Stimulated activated CD4-positive, alpha-beta T cell treated with anti-CD3 and anti-CD28 coated beads, Interleukin-1b, Interleukin-23, amount 100 ng/mL, for 24 hours (primary cell): Measurements from ENCODE around the gene TFDP1.
"Not testable (repeated sequence)": the region's sequence is repeated elsewhere in the genome, so short reads cannot be mapped to it uniquely, and the experiment has no call there.

Source experiments
- DNase-seq, 4 experiments: peaks; one replicate each; pipeline ENCODE4 v3.0.0-alpha.2; 2020; ENCODE audit warnings: low read depth in 4 of 4, low spot score in 1 of 4

Gene TFDP1

DNA sequence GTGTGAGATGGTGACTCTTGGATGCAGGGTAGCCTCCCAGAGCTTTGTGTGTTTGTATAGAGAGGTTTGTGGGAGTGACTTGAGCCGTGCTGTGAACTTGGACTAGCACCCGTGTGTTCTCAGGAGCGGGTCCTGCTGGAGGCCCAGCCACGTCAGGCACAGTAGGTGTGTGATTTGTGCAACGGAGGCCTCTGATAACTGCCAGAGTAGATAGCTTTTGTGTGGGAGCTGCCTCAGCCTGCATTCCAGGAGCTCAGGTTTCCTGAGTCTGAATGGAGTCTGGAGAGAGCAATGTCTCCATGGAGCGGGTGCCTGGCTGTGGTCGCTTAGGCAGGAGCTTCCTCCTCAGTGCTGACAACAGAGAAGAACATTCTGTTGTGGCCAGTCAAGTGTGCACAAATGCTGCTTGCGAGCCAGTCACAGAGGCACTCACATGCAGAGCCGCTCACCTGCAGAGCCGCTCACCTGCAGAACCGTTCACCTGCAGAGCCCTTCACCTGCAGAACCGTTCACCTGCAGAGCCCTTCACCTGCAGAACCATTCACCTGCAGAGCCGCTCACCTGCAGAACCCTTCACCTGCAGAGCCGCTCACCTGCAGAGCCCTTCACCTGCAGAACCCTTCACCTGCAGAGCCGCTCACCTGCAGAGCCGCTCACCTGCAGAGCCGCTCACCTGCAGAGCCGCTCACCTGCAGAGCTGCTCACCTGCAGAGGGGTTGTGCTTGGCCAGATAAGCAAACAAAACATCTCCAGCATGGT is 32.6 kb downstream of the TFDP1 start:
- DNase-seq, result no peak

DNA sequence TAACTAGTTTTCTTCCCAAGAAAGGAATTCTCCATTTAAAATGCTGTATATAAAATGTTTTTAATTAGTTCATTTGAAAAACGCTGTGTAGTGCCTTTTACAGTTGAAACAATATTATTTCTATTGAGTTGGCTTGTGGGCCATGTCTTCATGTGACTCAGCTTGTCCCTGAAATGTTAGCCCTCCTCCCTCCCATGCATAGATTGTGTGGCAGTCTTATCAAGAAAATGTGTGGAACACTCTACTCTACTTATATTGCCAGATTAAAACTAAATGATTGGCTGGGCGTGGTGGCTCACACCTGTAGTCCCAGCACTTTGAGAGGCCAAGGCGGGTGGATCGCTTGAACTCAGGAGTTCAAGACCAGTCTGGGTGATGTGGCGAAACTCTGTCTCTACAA is 33.4 kb downstream of the TFDP1 start:
- no peak for DNase-seq

DNA sequence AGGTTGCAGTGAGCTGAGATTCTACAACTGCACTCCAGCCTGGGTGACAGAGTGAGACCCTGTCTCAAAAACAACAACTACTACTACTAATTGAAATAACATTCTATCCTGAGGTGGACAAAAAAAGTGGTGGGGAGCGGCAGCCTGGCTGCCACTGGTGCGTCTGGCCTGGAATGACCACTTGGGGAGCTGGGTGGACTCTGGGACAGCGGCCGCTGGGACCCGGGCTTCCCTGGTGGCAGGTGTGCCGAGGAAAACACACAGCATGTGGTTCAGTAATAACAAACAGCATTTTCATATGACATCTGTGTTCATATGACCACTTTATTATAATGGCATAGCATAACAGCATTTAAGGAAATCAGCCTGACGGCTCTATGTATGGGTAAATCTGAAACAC is 33.9 kb downstream of the TFDP1 start:
- no peak for DNase-seq

DNA sequence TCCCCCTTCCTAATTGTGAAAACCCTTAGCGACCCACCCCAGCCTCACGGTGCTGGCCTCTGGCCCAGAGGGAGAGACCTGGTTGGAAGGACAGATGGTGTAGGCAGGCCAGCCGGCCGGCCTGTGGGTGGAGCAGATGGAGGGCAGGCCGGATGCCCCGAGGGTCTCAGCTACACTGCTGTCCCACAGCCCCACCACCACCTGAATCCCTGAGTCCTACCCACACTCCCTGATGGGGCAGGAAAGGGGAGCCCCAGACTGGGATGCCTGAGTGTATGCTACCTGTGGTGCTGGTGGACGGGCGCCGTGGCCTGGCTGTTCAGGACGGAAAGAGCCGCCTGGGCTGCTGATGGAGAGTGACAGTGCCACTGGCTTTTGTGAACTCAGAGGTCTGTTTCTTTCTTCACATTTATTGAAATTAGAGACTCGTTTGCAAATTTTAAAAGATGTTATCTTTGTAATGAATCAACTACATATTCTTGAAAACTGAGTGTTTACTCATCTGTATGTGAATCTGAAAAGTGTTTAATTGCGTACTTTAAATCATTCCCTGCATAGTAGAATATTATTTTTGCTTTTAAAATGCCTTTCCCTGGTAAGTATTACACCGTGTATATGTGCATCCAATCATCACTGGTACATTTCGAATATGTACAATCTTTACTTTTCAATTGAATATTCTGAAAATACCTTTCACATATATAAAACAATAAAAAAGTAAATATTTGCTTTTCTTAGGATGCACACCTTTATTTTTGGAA is 35.7 kb downstream of the TFDP1 start:
- no peak for DNase-seq

DNA sequence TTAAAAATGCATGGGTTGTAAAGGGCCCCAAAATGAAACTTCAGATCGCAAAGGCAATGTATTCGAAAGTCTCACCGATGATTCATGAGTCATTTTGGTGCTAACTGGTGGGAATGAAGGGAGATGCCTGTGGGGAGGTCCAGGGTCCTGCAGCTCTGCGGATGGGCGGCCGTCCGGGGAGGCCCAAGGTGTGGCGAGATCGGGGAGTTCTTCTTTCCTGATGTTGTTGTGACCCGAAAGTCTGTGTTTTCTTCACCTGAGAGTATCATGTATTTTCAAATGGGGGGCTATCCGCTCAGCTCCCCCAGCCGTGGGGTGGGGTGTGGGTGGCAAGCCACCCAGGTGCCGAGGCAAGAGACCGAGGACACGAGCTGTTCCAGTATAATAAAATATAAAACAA is 36.5 kb downstream of the TFDP1 start:
- no peak for DNase-seq

DNA sequence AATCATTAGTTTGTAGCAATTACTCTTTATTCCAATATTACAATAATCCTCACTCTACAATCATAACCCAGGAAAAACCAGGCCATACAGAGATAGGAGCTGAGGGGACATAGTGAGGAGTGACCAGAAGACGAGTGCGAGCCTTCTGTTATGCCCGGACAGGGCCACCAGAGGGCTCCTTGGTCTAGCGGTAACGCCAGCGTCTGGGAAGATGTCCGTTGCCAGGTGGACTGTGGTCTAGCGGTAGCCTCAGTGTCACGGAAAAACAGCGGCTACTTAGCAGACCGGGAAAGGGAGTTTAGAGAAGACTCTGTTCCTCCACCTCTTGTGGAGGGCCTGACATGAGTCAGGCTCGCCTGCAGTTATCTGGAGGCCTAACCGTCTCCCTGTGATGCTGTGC is 36.9 kb downstream of the TFDP1 start:
- not testable (repeated sequence) for DNase-seq

DNA sequence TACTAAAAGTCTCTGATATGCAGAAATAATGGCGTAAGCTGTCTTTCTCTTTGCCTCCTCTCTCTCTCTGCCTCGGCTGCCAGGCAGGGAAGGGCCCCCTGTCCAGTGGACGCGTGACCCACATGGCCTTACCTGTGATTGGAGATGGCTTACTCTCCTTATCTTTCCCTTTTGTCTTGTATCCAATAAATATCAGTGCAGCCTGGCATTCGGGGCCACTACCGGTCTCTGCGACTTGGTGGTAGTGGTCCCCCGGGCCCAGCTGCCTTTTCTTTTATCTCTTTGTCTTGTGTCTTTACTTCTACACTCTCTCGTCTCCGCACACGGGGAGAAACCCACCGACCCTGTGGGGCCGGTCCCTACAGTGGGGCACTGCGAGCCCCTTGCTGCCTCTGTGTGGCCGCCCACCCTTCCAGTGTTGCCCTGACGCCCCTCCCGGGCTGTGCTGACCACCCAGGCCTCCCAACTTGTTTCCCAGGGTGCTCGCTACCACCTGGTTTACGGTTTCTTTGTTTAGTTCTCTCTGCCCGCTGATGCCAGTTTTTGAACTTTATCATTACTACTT is 37.5 kb downstream of the TFDP1 start:
- not testable (repeated sequence) for DNase-seq

DNA sequence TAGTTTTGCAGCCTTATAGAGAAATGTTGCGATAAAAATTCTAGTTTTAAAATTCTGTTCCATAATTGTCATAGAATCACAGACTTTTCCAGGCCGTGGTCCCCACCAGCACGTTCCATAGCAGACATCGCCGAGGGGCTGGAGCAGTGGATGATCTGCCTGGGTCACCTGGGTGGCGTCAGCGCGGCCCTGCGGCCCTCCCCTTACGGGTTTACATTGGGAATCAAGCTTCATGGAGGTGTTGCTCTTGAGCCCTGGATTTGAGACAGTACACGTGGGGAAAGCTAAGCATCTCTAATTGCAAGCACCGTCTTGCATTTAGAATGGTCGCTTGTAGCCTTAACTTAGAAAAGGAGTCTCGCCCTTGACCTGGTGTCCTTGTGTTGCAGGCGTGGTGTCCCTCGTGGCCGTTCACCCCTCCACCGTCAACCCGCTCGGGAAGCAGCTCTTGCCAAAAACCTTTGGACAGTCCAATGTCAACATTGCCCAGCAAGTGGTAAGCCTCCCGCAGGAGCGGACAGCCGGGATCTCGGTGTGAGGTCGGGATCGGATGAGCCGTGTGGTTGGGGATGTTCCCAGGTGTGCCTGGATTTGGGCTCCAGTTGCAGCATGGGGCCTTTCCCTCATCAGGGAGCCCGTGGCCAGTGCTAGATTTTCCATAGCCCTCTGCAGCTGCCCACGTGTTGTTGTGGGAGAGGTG is 38.4 kb downstream of the TFDP1 start:
- DNase-seq, result no peak

DNA sequence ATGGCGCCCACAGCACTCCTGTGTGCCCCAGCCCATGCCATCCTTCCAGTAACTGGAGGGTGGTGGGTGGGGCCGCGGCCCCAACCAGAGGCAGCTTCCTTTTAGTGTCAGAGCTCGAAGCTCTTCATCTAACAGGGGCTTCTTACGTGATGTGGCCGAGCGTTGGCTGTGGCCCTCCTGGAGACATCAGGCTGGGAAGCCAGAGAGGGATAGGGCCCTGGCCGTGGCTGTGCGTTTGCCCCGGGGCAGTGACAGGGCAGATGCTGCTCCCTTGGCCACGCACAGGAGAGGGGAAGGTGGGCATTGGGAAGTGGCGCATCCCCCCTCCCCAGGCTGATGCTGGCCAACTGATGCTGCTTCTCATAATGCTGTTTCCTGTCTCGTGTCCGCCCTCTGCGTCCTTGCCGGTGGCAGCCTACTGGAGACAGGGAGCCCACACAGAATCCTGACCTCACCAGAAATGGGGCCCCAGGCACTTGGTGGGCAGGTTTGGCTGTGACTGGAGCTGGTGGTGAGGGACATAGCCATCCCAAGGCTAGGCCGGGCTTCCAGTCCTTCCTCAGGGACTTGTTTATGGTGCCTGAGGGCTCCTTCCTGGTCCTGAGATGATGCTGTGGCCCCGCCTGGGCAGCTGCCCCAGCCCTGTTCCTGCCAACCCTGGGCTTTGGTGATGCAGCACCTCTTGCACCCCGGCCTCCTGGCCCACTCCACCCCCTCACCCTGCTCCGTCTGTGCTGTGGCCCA is 39.1 kb downstream of the TFDP1 start:
- no peak for DNase-seq

DNA sequence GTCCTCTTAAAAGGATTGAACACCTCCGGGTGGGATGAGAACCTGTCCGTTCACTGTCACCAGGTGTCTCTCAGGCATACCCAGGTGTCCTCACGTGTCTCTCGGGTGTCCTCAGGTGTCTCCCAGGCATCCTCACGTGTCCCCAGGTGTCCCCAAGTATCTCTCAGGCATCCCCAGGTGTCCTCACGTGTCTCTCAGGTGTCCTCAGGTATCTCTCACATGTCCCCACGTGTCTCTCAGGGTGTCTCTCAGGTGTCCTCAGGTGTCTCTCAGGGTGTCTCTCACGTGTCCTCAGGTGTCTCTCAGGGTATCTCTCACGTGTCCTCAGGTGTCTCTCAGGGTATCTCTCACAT is 39.7 kb downstream of the TFDP1 start:
- DNase-seq, result no peak

DNA sequence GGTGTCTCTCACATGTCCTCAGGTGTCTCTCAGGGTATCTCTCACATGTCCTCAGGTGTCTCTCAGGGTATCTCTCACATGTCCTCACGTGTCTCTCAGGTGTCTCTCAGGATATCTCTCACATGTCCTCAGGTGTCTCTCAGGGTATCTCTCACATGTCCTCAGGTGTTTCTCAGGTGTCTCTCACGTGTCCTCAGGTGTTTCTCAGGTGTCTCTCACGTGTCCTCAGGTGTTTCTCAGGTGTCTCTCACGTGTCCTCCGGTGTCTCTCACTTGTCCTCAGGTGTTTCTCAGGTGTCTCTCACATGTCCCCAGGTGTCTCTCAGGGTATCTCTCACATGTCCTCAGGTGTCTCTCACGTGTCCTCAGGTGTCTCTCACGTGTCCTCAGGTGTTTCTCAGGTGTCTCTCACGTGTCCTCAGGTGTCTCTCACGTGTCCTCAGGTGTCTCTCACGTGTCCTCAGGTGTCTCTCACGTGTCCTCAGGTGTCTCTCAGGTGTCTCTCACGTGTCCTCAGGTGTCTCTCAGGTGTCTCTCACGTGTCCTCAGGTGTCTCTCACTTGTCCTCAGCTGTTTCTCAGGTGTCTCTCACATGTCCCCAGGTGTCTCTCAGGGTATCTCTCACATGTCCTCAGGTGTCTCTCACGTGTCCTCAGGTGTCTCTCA is 40.2 kb downstream of the TFDP1 start:
- DNase-seq, result not testable (repeated sequence)

DNA sequence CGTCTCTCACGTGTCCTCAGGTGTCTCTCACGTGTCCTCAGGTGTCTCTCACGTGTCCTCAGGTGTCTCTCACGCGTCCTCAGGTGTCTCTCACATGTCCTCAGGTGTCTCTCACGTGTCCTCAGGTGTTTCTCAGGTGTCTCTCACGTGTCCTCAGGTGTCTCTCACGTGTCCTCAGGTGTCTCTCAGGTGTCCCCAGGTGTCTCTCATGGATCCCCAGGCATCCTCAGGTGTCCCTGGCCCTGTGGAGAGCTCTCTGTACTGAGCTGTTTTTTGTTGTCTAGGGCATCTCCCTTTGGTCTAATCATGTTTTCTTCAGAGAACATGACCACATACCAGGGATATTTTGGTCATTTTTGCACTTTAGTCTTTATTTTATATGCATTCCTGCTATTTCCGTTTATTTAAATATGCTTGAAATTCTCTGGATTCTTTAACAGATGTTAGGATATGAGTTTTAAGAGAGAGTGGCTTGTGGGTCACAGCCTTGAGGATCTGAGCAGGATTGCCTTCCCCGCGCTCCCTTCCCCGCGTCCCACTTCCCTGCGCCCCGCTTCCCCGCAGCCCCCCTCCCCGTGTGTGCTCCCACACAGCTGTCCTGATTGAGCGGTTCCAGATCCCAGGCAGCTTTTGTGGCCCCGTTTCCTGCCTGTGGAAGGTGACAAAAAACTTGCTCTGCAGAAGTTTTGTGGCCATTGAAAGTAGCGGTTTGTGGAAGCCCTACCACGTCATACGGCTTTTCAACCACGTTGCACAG is 41.6 kb downstream of the TFDP1 start:
- DNase-seq, result no peak

DNA sequence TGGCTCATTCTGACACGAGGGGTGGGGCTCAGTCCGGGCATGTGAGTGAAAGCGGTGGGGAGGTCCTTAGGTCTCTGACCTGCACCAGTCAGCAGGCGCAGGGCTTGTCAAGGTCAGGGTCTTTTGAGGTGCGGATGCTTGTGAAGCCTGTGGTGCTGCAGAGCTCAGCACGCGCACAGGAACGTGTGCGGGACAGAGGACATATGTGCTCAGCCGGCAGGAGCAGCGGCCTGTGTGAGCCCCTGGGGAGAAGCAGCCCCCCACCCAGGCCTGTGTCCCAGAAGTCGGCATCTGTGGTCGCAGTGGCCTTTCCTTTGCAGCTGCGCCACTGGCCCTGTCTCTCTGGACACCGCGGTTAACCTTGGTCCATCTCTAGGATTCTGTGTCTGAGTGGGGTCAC is 42.6 kb downstream of the TFDP1 start:
- DNase-seq, result no peak

DNA sequence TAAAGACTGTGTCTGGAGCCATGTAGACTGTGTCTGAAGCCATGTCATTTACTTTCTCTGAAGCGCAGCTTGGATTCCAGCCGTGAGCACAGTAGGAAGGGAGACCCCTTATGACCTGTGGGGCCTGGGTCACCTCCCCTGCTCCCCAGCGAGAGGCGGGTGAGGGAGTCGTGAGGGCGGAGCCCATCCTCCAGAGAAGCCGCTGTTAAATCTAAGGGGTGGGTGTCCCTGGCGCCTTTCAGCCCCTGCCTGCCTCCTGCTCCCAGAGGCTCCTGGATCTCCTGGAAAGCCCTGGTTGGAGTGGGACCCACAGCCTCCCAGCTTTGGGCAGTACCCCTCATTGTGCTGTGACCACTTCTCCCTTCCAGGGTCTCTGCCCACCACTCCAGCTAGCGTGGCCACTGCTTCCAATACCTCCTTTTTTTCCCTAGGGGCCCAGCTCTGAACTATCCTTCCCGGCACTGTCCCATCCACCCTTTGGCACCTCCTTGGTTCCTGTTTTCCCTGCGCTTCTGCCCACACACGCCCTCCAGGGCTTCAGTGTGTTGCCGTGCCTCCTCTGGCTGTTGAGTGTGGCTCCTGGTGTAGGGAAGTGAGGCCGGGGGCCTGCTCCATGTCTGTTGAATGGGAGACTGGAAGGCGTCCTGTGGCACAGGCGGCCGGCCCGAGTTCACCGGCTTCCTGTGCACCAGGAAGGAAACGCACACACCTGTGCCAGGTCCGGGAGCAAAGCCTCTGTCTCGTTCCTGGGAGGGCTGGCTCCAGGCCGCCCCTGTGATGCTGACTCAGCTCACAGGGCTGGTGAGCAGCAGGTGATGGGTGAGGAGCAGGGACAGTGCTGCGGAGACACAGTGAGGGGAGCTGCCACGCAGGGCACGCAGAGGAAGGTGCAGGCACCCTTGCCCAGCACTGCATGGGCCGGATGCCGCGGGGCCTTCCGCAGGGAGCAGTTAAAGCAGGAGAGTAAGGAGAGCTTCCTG is 44.0 kb downstream of the TFDP1 start:
- no peak for DNase-seq

DNA sequence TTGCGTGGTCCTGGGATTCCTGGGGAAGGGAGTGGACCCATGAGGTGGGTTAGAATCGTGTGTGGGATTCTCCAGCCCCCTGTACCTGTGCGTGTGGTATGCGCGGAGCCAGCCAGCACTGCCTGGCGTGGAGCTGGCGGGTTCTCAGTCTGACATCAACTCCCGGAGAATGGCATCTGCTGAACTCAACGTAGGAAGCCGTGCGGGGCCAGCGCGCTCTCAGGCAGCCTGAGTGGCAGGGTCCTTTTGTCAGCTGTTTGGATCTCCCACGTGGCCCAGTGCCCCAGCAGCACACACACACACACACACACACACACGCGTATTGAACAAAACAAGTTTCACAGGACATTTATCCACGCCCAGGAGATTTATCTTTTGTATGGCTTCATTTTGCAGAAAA is 45.3 kb downstream of the TFDP1 start:
- no peak for DNase-seq

DNA sequence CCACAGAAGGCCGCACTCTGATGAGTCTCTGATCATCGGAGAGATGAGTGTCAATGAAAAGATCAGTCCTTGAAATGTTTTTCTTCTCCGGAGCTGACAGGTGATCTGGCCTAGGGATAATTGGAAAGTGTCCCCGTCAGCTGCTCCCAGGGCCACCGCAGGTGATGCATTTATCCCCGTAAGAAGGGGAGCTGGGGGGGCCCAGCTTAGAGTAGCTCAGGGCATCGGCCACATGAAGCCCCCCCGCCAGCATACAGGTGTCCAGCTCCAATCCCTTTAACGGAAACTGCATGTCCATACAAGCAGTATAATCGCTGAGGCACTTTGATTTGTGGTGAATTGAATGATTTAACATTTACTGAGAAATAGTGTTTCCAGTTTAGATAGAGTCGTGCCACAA is 45.7 kb downstream of the TFDP1 start:
- no peak for DNase-seq

DNA sequence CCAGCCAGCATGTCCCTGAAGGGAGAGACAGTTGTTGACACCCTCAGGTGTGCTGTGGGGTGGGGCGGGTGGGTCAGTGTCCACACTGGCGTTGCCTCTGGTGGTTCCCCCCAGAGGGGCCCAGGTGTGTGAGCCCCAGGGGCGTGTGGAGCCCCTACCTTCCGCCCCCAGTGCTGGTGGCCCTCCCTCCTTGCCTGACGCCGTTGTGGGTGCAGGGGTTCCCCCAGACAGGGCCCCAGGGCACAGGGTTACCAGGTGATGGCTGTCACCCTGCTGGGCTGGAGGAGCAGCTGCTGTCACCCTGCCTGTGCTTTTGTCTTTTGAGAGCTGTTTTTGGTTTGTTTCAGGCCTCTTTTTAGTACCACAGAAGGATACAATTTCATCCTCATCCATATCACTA is 46.3 kb downstream of the TFDP1 start:
- no peak for DNase-seq

DNA sequence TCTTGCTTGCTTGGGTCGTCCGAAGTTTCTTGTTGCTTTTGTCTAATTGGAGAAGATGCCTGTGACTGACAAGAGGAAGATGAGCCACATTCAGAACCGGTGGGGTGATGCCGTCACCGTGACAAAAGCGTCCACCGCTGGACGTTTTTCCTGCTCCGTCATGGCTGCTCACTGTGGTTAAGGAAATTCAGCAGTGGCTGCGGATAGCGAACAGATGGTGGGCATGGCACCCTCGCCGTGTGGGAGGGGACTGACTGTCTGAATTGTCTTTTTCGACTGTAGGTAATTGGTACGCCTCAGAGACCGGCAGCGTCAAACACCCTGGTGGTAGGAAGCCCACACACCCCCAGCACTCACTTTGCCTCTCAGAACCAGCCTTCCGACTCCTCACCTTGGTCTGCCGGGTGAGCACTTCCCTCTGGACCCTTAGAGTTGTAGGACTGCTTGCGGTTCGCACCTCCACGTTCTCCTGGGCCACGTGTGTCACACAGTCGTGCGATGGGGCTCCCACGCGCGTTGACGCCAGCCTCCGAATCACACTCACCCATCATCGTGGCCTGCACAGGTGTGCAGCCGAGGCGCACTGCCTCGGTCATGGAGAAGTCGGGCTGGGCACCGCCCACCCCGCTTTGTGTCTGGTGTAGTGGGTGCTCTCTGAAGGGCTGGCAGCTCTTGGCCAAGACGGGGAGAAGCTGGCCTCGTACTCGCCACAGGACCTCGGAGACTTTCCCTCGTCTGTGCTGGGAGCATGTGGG is 47.0 kb downstream of the TFDP1 start:
- no peak for DNase-seq
